Uterus (tissue), 4 donors: ENCODE measurements around the gene RPL32. TPM values are rescaled to one million over a fixed set of nuclear protein-coding genes. Genes with fewer than 3 reads are reported as not detected.

Experiments
- DNase-seq, 2 donors: peaks; one replicate each; pipeline ENCODE4 v3.0.0-alpha.2; 2019 to 2020
- H3K27ac ChIP-seq, 2 donors: fragments of 200-600 bp; sonication (generic); 1 replicate in 1 of 2; 2 replicates in 1 of 2; pipeline ENCODE4 v1.5.1; 2016 to 2018
- H3K27me3 ChIP-seq, 2 donors: fragments of 200-600 bp; sonication (generic); one replicate each; pipeline ENCODE4 v1.5.1; 2018 to 2019; ENCODE audit warnings: control low read depth in 1 of 2
- H3K36me3 ChIP-seq, 2 donors: fragments of 200-600 bp; sonication (generic); one replicate each; pipeline ENCODE4 v1.5.1; 2019; ENCODE audit warnings: control low read depth in 1 of 2
- H3K4me1 ChIP-seq, 2 donors: fragments of 200-600 bp; sonication (generic); one replicate each; pipeline ENCODE4 v1.5.1; 2018 to 2019; ENCODE audit warnings: control low read depth in 1 of 2
- H3K4me3 ChIP-seq, 2 donors: fragments of 200-600 bp; sonication (generic); 1 replicate in 1 of 2; 2 replicates in 1 of 2; pipeline ENCODE4 v1.5.1; 2018 to 2019; ENCODE audit warnings: mild to moderate bottlenecking in 1 of 2
- H3K9me3 ChIP-seq, 2 donors: fragments of 200-600 bp; sonication (generic); one replicate each; pipeline ENCODE4 v1.5.1; 2019; ENCODE audit warnings: control low read depth in 1 of 2
- CTCF ChIP-seq, 4 experiments: fragments of 200-600 bp in 2 of 4; fragments of 450-650 bp in 2 of 4; sonication (generic) in 2 of 4; IDR thresholded peaks; one replicate each; pipeline ENCODE4 v1.5.1; 2016 to 2019; ENCODE audit warnings: antibody characterized with exemption in 4 of 4, mild to moderate bottlenecking in 2 of 4, moderate library complexity in 1 of 4
- POLR2A ChIP-seq, 2 donors: fragments of 450-650 bp; IDR thresholded peaks; one replicate each; pipeline ENCODE4 v1.6.1; 2016; ENCODE audit warnings: antibody characterized with exemption in 2 of 2, mild to moderate bottlenecking in 1 of 2, moderate library complexity in 1 of 2
- intact Hi-C: fragments of 100-400 bp; cut with DNase I; formaldehyde crosslinking; loops from one replicate; pipeline ENCODE4 v1.15.1; 2023; ENCODE audit warnings: low total_unique reads
- total RNA-seq, 4 donors: library from RNA; depleted of rRNA in 3 of 4; stranded (reverse); fragments of >200 nt in 3 of 4; gene quantifications; one replicate each; pipeline versions ENCODE4 v1.1.0 to v1.2.4, GENCODE V29; 2014 to 2023
- donor health status: DM: yes; HTN: yes; CAD: no.

Gene RPL32
- total RNA-seq, 4 donors from 2014 or later, result 538 to 9,435 (median 3,478) TPM

GRCh38 chr3:12871404-12871983 is 30.1 kb upstream of the RPL32 start:
- Histone ChIP-seq H3K4me3 (no peak overlapping the region), H3K36me3 (no peaks in the 10 kb centered on the region), H3K27ac (no peak overlapping the region), H3K4me1 (peaks cover 0 to 13% of the 10 kb centered on the region in 2 donors), H3K9me3 (no peaks in the 10 kb centered on the region), H3K27me3 (no peaks in the 10 kb centered on the region)
- DNase-seq, result no peak
- TF ChIP-seq CTCF (IDR thresholded peaks at IDR 0.05) (no peak), POLR2A (IDR thresholded peaks at IDR 0.05) (no peak)
- intact Hi-C loops, result no loop called here

GRCh38 chr3:12870942-12871341 is 29.6 kb upstream of the RPL32 start:
- intact Hi-C loops, result no loop called here
- Histone ChIP-seq H3K27ac (no peak overlapping the region), H3K36me3 (no peaks in the 10 kb centered on the region), H3K4me1 (peaks cover 0 to 8% of the 10 kb centered on the region in 2 donors), H3K9me3 (no peaks in the 10 kb centered on the region), H3K27me3 (no peaks in the 10 kb centered on the region), H3K4me3 (no peak overlapping the region)
- peak in 1 of 2 donors; percentile 31 for DNase-seq
- TF ChIP-seq POLR2A (IDR thresholded peaks at IDR 0.05) (no peak), CTCF (IDR thresholded peaks at IDR 0.05) (no peak)

GRCh38 chr3:12869035-12869621 is 27.8 kb upstream of the RPL32 start:
- DNase-seq, result peak; percentile 34 to 37
- no peak for TF ChIP-seq CTCF (IDR thresholded peaks at IDR 0.05)
- TF ChIP-seq POLR2A (IDR thresholded peaks at IDR 0.05), result no peak
- H3K4me1 ChIP-seq, result peaks cover 0 to 6% of the 10 kb centered on the region in 2 donors
- no peaks in the 10 kb centered on the region for H3K27me3 ChIP-seq
- no peaks in the 10 kb centered on the region for H3K9me3 ChIP-seq
- H3K27ac ChIP-seq, result no peak overlapping the region
- intact Hi-C loops, result loop anchor here (5.0 kb wide), 1 partner anchor 118 kb away; no protein-coding TSS in a partner anchor
- H3K4me3 ChIP-seq, result no peak overlapping the region
- H3K36me3 ChIP-seq, result no peaks in the 10 kb centered on the region

- DNase-seq, result peak; percentile 77 to 82
- no peaks in the 10 kb centered on the region for H3K9me3 ChIP-seq
- H3K27ac ChIP-seq, result no peak overlapping the region
- TF ChIP-seq CTCF (IDR thresholded peaks at IDR 0.05) (peak; percentile 93 to 96 (median 95)), POLR2A (IDR thresholded peaks at IDR 0.05) (no peak)
- H3K27me3 ChIP-seq, result no peaks in the 10 kb centered on the region
- H3K4me1 ChIP-seq, result peaks cover 0 to 6% of the 10 kb centered on the region in 2 donors
- intact Hi-C loops, result loop anchor here (5.0 kb wide), 1 partner anchor 119 kb away; no protein-coding TSS in a partner anchor
- H3K36me3 ChIP-seq, result no peaks in the 10 kb centered on the region
- no peak overlapping the region for H3K4me3 ChIP-seq
These were observed 27.0 kb upstream of the RPL32 start for GRCh38 chr3:12868039-12869034.
